GM19395 (cell line): ENCODE results near the gene RGSL1.
"Not testable (repeated sequence)": the region's sequence is repeated elsewhere in the genome, so short reads cannot be mapped to it uniquely, and the experiment has no call there.

Experiments used
- ATAC-seq: cut with Tn5 transposase; IDR thresholded peaks from one replicate; pipeline ENCODE4 v1.9.1; 2021; ENCODE audit warnings: mild to moderate bottlenecking, moderate library complexity; ENCODE audit not compliant: unreplicated experiment

Gene RGSL1

GRCh38 chr1:182446033-182446669 is 3.8 kb upstream of the RGSL1 start:
- peak; percentile 79 for ATAC-seq

GRCh38 chr1:182447124-182447523 is 2.8 kb upstream of the RGSL1 start:
- ATAC-seq = not testable (repeated sequence)

GRCh38 chr1:182447660-182448059 is 2.3 kb upstream of the RGSL1 start:
- no peak for ATAC-seq

- no peak for ATAC-seq
These were observed 3.7 kb downstream of the RGSL1 start for GRCh38 chr1:182453631-182454030.

GRCh38 chr1:182457844-182458243 is 7.9 kb downstream of the RGSL1 start:
- ATAC-seq = no peak

- ATAC-seq = no peak
These were observed 10.0 kb downstream of the RGSL1 start for GRCh38 chr1:182459949-182460348.

GRCh38 chr1:182460550-182460951 is 10.6 kb downstream of the RGSL1 start:
- no peak for ATAC-seq

GRCh38 chr1:182473556-182473955 is 23.6 kb downstream of the RGSL1 start:
- no peak for ATAC-seq

- no peak for ATAC-seq
These were observed 26.7 kb downstream of the RGSL1 start for GRCh38 chr1:182476625-182477024.

- no peak for ATAC-seq
These were observed 28.3 kb downstream of the RGSL1 start for GRCh38 chr1:182478238-182478637.

- ATAC-seq = peak; percentile 20
These were observed 34.1 kb downstream of the RGSL1 start for GRCh38 chr1:182484067-182484466.

- peak; percentile 97 for ATAC-seq
These were observed 34.7 kb downstream of the RGSL1 start for GRCh38 chr1:182484531-182485257.

- no peak for ATAC-seq
These were observed 35.9 kb downstream of the RGSL1 start for GRCh38 chr1:182485861-182486260.

GRCh38 chr1:182488803-182489202 is 38.9 kb downstream of the RGSL1 start:
- no peak for ATAC-seq

- no peak for ATAC-seq
These were observed 43.1 kb downstream of the RGSL1 start for GRCh38 chr1:182493063-182493462.

- no peak for ATAC-seq
These were observed 45.1 kb downstream of the RGSL1 start for GRCh38 chr1:182495002-182495401.

- no peak for ATAC-seq
These were observed 45.7 kb downstream of the RGSL1 start for GRCh38 chr1:182495693-182496092.

GRCh38 chr1:182507685-182508084 is 57.7 kb downstream of the RGSL1 start:
- no peak for ATAC-seq

GRCh38 chr1:182515556-182515955 is 65.6 kb downstream of the RGSL1 start:
- no peak for ATAC-seq

- ATAC-seq = no peak
These were observed 70.8 kb downstream of the RGSL1 start for GRCh38 chr1:182520736-182521135.

GRCh38 chr1:182525342-182525741 is 75.4 kb downstream of the RGSL1 start:
- ATAC-seq = no peak

GRCh38 chr1:182527680-182528079 is 77.7 kb downstream of the RGSL1 start:
- ATAC-seq = no peak

GRCh38 chr1:182528206-182528605 is 78.3 kb downstream of the RGSL1 start:
- not testable (repeated sequence) for ATAC-seq
